ENCODE measurements around the gene DCTPP1. TPM values are rescaled to one million over a fixed set of nuclear protein-coding genes. Genes with fewer than 3 reads are reported as not detected.

Gene DCTPP1
- total and polyA plus RNA-seq, 2 of the 13 experiments (the other 11 are each of a cell fraction or from before 2014, with no cell fraction given), result 54.8 to 74.4 TPM

- WGBS (ENCODE audit: low lambda C conversion rate), result 23% methylated on average over 3 of the region's 3 CpGs
- no TSS peak for BruUV-seq (replicated peaks)
Measured at GRCh38 chr16:30476991-30477390, 47.2 kb upstream of the DCTPP1 start.

DNA sequence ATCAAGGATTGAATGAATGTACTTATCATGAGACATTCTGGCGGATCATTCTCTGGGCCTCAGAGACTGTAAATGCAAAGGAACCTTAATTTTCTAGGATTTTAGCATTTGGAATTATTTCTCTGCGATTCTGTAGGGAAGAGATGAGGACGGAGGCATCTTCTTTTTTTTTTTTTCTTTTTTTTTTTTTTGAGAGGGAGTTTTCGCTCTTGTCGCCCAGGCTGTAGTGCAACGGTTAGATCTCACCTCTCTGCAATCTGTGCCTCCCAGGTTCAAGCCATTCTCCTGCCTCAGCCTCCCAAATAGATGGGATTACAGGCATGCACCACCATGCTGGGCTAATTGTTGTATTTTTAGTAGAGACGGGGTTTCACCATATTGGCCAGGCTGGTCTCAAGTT, 44.9 kb upstream of the DCTPP1 start:
- FAIRE-seq (no peak), DNase-seq (ENCODE audit: low spot score) (no peak), ATAC-seq (no peak)
- no peak overlapping the region for H3K9ac ChIP-seq (ENCODE audit: insufficient read depth, low read depth, low read length)
- H3K4me3 ChIP-seq (replicated peaks in 1 of 3; ENCODE audit: insufficient read depth in 1 of 3, low read depth in 2 of 3, low read length in 3 of 3), result no peak overlapping the region
- CTCF ChIA-PET (ENCODE audit: low intra/inter-chr PET ratio, low total read pairs), result no interaction called here
- POLR2A ChIA-PET, result no interaction called here
- in situ Hi-C loops (cut with HindIII; ENCODE audit: extremely low pct_ligation_motif_present, low pct_unique_long_range_greater_than_20kb), result no loop called here
- H3K9me3 ChIP-seq (ENCODE audit: low read length), result no peaks in the 10 kb centered on the region
- H3K4me2 ChIP-seq (ENCODE audit: low read depth, low read length), result no peak overlapping the region
- peaks cover 3 to 18% of the 10 kb centered on the region in 2 experiments; a peak in 3 of 5 replicates for H3K27me3 ChIP-seq (ENCODE audit: control insufficient read depth in 1 of 2, insufficient read depth in 2 of 2, low read length in 2 of 2)
- H3K79me2 ChIP-seq (ENCODE audit: insufficient read depth, low read length), result no peaks in the 10 kb centered on the region
- H4K20me1 ChIP-seq (ENCODE audit: insufficient read depth, low read length), result no peaks in the 10 kb centered on the region
- no TSS peak for BruUV-seq (replicated peaks)
- H3K4me1 ChIP-seq (ENCODE audit: insufficient read depth, low read length), result peaks cover 50% of the 10 kb centered on the region
- no peaks in the 10 kb centered on the region for H3K36me3 ChIP-seq (replicated peaks in 1 of 2; ENCODE audit: control insufficient read depth in 1 of 2, insufficient read depth in 2 of 2, low read length in 2 of 2)
- no peak overlapping the region for H2AFZ ChIP-seq (ENCODE audit: low read length)
- 51% methylated on average over 7 of the region's 7 CpGs for WGBS (ENCODE audit: low lambda C conversion rate)
- no peak overlapping the region for H3K27ac ChIP-seq (ENCODE audit: extremely low read length, insufficient read depth, low read length)
- intact Hi-C loops (cut with micrococcal nuclease; ENCODE audit: unreplicated experiment), result no loop called here
- TF ChIP-seq ATAD3A (CRISPR knock-in tag; IDR thresholded peaks at IDR 0.05) (no peak), ZC3H13 (CRISPR knock-in tag; IDR thresholded peaks at IDR 0.05) (no peak), SALL2 (CRISPR knock-in tag; IDR thresholded peaks at IDR 0.05) (no peak), CENPX (CRISPR knock-in tag; IDR thresholded peaks at IDR 0.05) (no peak), ZNF460 (CRISPR knock-in tag; IDR thresholded peaks at IDR 0.05; ENCODE audit: borderline replicate concordance) (no peak), ZSCAN5A (CRISPR knock-in tag; IDR thresholded peaks at IDR 0.05; ENCODE audit: borderline replicate concordance) (no peak), JDP2 (CRISPR knock-in tag; IDR thresholded peaks at IDR 0.05; ENCODE audit: borderline replicate concordance) (no peak), RNF2 (conservative IDR thresholded peaks at IDR 0.05; ENCODE audit: low read depth) (no peak), ZFP91 (CRISPR knock-in tag; IDR thresholded peaks at IDR 0.05; ENCODE audit: borderline replicate concordance) (no peak)
- TF ChIP-seq, protein P1, sequence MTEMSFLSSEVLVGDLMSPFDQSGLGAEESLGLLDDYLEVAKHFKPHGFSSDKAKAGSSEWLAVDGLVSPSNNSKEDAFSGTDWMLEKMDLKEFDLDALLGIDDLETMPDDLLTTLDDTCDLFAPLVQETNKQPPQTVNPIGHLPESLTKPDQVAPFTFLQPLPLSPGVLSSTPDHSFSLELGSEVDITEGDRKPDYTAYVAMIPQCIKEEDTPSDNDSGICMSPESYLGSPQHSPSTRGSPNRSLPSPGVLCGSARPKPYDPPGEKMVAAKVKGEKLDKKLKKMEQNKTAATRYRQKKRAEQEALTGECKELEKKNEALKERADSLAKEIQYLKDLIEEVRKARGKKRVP (CRISPR knock-in tag; IDR thresholded peaks at IDR 0.05), result no peak
- TF ChIP-seq, protein P2, sequence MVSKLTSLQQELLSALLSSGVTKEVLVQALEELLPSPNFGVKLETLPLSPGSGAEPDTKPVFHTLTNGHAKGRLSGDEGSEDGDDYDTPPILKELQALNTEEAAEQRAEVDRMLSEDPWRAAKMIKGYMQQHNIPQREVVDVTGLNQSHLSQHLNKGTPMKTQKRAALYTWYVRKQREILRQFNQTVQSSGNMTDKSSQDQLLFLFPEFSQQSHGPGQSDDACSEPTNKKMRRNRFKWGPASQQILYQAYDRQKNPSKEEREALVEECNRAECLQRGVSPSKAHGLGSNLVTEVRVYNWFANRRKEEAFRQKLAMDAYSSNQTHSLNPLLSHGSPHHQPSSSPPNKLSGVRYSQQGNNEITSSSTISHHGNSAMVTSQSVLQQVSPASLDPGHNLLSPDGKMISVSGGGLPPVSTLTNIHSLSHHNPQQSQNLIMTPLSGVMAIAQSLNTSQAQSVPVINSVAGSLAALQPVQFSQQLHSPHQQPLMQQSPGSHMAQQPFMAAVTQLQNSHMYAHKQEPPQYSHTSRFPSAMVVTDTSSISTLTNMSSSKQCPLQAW (CRISPR knock-in tag; IDR thresholded peaks at IDR 0.05), result no peak

More at GRCh38 chr16:30476991-30477390, 47.2 kb upstream of the DCTPP1 start:
- in situ Hi-C loops (cut with HindIII; ENCODE audit: extremely low pct_ligation_motif_present, low pct_unique_long_range_greater_than_20kb), result no loop called here
- DNase-seq (ENCODE audit: low spot score) (no peak), ATAC-seq (no peak), FAIRE-seq (no peak)
- Histone ChIP-seq H3K79me2 (ENCODE audit: insufficient read depth, low read length) (no peaks in the 10 kb centered on the region), H3K4me3 (replicated peaks in 1 of 3; ENCODE audit: insufficient read depth in 1 of 3, low read depth in 2 of 3, low read length in 3 of 3) (no peak overlapping the region), H3K9ac (ENCODE audit: insufficient read depth, low read depth, low read length) (no peak overlapping the region), H3K4me2 (ENCODE audit: low read depth, low read length) (no peak overlapping the region), H3K4me1 (ENCODE audit: insufficient read depth, low read length) (peaks cover 41% of the 10 kb centered on the region), H3K27ac (ENCODE audit: extremely low read length, insufficient read depth, low read length) (no peak overlapping the region), H3K9me3 (ENCODE audit: low read length) (no peaks in the 10 kb centered on the region), H4K20me1 (ENCODE audit: insufficient read depth, low read length) (no peaks in the 10 kb centered on the region), H3K36me3 (replicated peaks in 1 of 2; ENCODE audit: control insufficient read depth in 1 of 2, insufficient read depth in 2 of 2, low read length in 2 of 2) (no peaks in the 10 kb centered on the region), H3K27me3 (ENCODE audit: control insufficient read depth in 1 of 2, insufficient read depth in 2 of 2, low read length in 2 of 2) (peaks cover 3 to 18% of the 10 kb centered on the region in 2 experiments; a peak in 3 of 5 replicates), H2AFZ (ENCODE audit: low read length) (no peak overlapping the region)
- TF ChIP-seq ZNF652 (CRISPR knock-in tag; IDR thresholded peaks at IDR 0.05; ENCODE audit: borderline replicate concordance, low read depth) (peak; percentile 49; the same call in 1 of the 2 replicates), MYC (CRISPR knock-in tag; IDR thresholded peaks at IDR 0.05; ENCODE audit: borderline replicate concordance) (no peak), IRX3 (CRISPR knock-in tag; IDR thresholded peaks at IDR 0.05; ENCODE audit: borderline replicate concordance, low read depth) (no peak), TCF7 (IDR thresholded peaks at IDR 0.05; ENCODE audit: low read depth) (no peak), TRIM24 (CRISPR knock-in tag; IDR thresholded peaks at IDR 0.05) (no peak)
- intact Hi-C loops (cut with micrococcal nuclease; ENCODE audit: unreplicated experiment), result no loop called here
- ChIA-PET CTCF (ENCODE audit: low intra/inter-chr PET ratio, low total read pairs) (no interaction called here), POLR2A (interaction anchor here (1.9 kb wide), 1 partner anchor 11 kb away, joined by 8 read pairs; no protein-coding TSS in a partner anchor)

Measured in HepG2 (cell line).